GM13976 (cell line): ENCODE measurements around the gene PRKG1.

ENCODE experiments used
- DNase-seq: peaks from one replicate; pipeline ENCODE4 v3.0.0; 2012; ENCODE audit warnings: low spot score
- CTCF ChIP-seq: IDR thresholded peaks from 2 replicates; pipeline ENCODE4 v1.5.1; 2012; ENCODE audit warnings: borderline replicate concordance, mild to moderate bottlenecking; ENCODE audit not compliant: insufficient read depth; ENCODE audit errors: extremely low read depth, missing control alignments, control extremely low read depth
- in situ Hi-C: fragments of 300-500 bp; cut with MboI; formaldehyde crosslinking; loops from one replicate; pipeline ENCODE4 v1.12.0; 2022; ENCODE audit warnings: low sequenced_read_pairs, mixed read lengths, inconsistent platforms; ENCODE audit not compliant: unreplicated experiment

PRKG1 gene

GRCh38 chr10:51706225-51706624 lies 631.9 kb downstream of the PRKG1 start:
- TF ChIP-seq CTCF, result no peak
- in situ Hi-C loops, result no loop called here
- no peak for DNase-seq

DNA sequence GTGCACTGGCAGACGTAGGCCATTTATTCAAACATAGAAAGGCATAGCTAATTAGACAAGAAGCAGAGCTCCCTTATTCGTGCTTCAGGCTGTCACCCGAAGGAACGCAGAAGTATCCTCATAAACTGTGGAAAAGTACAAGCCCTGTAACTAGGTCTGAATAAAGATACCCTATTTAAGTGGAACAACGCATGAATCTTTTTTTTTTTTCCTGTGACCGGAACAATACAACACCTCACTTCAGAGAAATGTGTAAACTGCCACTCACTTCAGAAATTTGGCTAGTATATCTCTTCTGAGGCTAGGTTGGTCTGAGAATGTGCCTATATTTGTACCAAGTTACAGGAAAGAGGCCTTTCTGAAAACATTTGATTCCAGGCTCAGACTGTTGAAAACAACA lies 633.1 kb downstream of the PRKG1 start:
- no peak for TF ChIP-seq CTCF
- in situ Hi-C loops, result no loop called here

DNA sequence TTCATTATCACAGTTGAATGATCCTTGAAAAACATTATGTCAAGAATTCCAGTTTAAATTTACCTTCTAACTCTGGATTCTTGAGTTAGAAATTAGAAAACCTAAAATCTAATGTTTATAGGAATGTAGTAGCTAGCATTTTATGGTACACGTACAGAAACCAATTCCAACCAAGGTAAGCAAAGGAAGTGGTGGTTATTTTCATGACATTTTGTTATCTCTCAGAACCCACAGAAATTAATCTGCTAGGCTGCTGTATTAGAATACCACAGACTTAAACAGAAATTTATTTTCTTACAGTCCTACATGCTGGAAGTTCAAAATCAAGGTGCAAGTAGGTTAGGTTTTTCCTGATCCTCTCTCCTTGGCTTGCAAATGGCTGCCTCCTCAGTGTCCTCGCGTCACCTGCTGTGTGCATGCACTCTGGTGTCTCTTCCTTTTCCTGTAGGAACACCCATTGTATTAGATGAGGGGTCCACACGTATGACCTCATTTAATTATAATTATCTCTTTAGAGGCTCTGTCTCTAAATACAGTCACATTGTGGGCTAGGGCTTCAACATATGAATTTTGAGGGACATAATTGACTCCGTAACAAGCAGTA lies 633.6 kb downstream of the PRKG1 start:
- no peak for DNase-seq
- no peak for TF ChIP-seq CTCF
- in situ Hi-C loops, result no loop called here

More for the DNA sequence above, 633.1 kb downstream of the PRKG1 start:
- no peak for DNase-seq

- in situ Hi-C loops, result no loop called here
- TF ChIP-seq CTCF, result no peak
- DNase-seq, result no peak
These were observed 634.3 kb downstream of the PRKG1 start for GRCh38 chr10:51708609-51709008.

DNA sequence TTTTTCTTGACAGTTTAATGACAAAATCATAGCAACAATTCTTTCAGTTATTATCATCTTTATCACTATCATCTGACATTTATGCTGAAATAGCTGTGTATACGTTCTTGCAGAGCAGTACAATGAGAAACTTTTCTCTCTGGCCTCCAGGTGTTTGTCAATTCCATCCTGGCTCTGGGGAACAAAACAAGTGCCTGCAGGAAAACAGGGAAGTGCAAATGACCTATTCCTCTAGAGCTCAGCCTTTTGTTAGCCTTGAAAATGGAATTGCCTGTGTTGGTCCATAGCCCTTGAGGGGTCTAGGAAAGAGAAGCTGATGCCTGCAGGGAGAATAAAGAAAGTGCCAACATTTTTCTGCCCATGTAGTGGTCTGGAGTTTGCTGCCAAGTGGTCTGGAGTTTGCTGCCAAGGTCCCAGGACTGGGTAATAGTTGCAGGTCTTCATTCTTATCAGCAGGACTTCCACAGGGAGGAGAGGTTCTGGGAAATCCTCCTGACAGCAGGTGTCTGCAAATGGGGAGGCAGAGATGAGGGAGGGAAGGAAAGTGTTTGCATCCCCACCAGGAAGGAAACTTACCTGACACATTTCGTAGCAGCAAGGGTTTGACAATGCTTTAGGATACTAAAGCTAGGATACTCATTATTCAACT lies 635.2 kb downstream of the PRKG1 start:
- no peak for TF ChIP-seq CTCF
- DNase-seq, result no peak
- in situ Hi-C loops, result no loop called here

DNA sequence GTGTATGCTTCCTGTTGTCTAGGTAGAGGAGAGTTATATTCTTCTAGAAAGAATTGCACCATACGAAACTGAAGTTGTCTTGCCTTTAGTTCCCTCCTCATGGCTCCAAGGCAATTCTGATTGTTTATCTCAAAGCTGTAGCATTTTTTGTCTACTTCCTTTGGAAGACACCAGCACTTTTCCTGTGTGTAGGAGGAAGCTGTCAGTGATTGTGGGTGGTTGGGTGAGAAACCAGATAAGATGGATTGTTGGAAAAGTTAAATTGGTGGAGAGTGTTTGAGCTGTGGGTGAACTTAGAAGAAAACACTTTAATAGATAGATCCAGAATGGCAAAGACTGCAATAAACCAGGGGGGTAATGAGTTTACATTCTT lies 637.2 kb downstream of the PRKG1 start:
- in situ Hi-C loops, result no loop called here
- TF ChIP-seq CTCF, result no peak
- no peak for DNase-seq
